NCI-H82 treated with DMSO at 0.1 percent for 48 hours (cell line): ENCODE data around the gene DZIP3.

Experiments used
- DNase-seq: peaks from one replicate; lab custom pipeline; 2025; ENCODE audit not compliant: unreplicated experiment; lab: John Stamatoyannopoulos, UW

DZIP3 gene, protein sequence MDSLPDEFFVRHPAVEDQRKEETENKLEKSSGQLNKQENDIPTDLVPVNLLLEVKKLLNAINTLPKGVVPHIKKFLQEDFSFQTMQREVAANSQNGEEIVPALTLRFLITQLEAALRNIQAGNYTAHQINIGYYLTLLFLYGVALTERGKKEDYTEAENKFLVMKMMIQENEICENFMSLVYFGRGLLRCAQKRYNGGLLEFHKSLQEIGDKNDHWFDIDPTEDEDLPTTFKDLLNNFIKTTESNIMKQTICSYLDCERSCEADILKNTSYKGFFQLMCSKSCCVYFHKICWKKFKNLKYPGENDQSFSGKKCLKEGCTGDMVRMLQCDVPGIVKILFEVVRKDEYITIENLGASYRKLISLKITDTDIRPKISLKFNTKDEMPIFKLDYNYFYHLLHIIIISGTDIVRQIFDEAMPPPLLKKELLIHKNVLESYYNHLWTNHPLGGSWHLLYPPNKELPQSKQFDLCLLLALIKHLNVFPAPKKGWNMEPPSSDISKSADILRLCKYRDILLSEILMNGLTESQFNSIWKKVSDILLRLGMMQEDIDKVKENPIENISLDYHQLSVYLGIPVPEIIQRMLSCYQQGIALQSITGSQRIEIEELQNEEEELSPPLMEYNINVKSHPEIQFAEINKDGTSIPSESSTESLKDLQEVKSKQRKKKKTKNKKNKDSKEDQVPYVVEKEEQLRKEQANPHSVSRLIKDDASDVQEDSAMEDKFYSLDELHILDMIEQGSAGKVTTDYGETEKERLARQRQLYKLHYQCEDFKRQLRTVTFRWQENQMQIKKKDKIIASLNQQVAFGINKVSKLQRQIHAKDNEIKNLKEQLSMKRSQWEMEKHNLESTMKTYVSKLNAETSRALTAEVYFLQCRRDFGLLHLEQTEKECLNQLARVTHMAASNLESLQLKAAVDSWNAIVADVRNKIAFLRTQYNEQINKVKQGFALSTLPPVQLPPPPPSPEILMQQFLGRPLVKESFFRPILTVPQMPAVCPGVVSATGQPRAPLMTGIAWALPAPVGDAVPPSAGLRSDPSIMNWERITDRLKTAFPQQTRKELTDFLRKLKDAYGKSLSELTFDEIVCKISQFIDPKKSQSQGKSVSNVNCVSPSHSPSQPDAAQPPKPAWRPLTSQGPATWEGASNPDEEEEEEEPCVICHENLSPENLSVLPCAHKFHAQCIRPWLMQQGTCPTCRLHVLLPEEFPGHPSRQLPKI

DNA sequence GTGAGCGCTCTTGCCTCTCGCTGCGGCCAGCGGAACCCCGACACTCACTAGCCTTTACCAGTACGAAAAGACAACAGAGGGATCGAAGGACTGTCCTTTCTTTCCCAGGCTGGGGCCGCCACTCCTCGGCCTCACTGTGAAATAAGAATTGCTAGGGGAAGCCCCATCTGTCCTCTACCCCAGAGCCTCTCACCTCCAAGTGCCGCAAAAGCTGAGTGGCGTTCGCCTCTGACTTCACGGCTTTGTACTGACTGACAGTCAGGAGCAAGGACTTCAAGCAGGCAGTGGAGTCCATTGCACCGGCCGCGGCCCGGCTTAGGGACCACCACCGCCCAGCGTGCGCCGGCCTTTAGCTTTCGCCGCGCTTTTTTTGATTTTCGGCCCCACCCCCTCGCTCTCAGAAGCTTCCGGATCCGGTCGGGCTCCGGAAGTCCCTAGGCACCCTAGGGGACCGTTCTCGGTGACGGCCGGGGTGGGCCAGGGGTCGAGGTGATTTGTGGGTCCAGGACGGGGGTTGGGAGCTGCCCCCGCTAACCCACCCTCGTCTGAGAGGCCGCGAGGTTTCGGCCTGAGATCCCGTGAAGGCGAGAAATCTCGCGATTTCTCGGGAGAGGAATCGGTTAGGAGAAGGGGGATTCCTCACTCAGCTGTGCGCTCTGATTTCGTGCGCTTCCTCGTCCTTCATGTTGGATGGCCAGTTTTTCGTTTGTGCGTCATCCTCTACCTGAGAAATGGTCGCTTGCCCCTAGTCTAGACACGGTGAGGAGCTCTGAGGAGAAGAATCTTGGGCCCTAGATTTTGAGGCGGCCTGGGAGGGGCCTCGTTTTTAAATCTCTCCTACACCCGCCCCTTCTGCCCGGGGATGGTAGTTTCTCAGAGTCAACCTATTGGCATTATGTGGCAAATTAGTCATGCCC, at the start of gene DZIP3, which contains the start of gene CIP2A:
Gene DZIP3, plus strand, starts transcription at position 642 of the 917 bp plus-strand sequence. CDS start 15,685 bp downstream, outside the sequence.
Gene CIP2A, minus strand, starts transcription at position 358 of the 917 bp plus-strand sequence. Its CDS starts 63 bp downstream, at position 295.
- DNase-seq: peak; percentile 86

DNA sequence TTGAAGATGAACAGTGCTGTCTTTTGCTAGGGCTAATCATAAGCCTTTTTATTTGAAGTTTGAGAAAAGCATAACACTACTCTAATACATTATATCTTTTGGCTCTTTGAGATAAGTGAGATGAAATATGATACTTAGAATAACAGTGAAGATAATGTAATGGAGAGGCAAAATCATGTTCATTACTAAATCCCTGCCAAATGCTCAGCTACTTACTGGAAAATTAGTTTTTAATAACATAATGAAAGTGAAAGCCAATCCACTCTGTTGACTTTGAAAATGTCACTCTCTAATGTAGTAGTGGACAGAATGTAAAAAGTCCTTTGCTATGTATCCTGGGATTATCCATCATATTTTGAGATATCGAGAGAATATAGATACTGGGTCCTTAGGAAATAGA, 43.3 kb upstream of the DZIP3 start:
- DNase-seq: no peak

DNA sequence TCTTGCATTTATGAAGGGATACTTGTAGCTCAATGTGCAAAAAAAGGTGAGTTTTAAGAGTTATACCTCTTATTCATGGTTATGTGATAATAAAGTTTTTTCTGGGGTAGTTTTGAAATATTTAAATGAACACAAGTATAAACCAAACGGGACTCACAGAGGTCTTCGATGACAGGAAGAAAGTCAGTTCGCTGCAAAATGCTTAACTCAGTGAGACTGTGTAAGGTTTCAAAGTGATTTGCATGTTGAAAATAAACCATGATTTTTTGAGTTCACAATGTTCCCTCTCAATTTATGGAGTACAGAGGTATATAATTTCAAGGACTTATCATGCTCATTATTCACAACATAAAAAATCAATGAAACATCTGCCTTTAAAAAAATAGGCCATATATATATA, 42.8 kb upstream of the DZIP3 start:
- no peak for DNase-seq

DNA sequence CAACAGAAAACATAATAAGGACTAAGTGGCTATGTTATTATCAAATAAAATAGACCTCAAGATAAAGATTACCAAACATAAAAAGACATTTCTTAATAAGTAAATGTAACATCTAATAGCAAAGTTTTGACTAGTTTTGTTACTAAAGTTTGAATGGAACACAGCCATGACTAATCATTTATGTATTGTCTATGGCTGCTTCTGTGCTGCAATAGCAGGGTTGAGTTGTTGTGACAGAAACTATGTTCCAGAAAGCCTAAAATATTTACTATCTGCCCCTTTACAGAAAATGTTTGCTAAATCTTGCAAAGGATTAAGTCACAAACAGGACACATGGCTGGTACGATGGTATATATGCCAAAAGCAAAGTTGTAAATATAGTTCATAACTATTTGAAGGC, 41.2 kb upstream of the DZIP3 start:
- no peak for DNase-seq

DNA sequence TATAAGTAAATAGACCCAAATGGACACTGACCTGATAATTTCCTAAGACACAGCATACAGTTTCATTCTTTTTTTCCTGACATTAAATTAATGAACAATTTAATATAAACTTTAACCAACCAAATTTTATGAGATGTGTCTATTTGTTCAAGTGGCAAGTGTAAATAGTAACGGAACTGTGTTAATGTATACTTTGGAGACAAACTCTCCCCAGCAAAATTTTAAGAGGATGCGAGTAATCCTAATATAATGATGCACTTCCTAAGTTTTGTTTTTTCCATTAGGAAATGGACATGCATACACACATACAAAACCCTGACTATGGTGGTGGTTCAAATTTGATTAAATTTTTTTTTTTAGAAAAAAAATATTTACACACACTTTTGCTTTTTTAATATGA, 40.6 kb upstream of the DZIP3 start:
- no peak for DNase-seq

DNA sequence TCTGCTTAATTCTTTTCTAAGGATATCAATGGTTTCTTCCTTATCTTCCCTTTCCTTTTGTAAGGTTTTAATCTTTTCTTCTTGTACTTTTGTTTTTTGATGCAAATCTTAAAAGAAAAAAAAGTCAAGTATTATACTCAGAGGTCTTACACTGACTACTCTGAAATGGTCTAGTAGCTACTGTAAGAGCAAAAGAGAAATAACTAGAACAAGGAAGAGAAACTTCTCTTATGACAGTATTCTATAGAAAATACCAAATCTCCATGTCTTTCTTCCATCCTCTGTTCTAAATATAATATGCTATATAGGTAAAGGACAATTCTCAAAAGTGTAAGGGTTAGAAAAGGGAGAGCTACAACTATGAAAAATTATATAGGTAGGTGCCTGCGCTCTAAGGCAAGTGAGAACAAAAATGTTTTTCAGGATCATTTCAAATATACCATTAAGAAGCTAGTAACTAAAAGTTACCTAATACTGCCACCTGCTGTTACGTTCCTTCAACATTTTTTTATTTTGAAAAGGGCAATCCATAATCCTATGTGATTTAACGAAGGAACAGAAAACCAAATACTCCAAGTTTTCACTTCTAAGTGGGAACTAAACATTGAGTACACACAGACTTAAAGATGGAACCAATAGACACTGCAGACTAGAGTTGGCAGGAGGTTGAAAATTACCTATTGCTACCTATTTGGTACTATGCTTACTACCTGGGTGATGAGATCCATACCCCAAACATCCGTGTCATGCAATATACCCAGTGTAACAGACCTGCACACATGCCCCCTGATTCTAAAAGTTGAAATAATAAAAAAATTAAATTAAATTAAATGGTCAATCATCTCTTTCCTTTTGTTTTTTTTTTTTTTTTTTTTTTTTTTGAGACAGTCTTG, 37.0 kb upstream of the DZIP3 start:
- DNase-seq: peak; percentile 15

DNA sequence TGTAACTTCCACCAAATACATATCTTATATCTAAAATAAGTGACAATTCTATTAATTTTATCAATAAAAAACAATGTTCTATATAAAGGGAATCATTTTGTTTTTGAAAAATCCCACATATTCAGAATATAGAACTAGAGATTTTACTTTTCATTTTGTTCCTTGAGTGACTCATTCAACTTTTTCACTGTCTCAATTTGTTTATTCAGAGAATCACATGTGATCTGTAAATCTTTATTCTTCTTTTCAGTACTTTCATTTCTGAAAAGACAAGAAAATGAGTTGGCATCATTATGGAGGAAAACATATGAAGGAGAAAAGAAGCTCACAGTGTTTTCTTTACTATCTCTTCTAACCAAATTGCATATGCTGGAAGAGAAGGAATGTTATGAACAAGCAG, 35.3 kb upstream of the DZIP3 start:
- no peak for DNase-seq

DNA sequence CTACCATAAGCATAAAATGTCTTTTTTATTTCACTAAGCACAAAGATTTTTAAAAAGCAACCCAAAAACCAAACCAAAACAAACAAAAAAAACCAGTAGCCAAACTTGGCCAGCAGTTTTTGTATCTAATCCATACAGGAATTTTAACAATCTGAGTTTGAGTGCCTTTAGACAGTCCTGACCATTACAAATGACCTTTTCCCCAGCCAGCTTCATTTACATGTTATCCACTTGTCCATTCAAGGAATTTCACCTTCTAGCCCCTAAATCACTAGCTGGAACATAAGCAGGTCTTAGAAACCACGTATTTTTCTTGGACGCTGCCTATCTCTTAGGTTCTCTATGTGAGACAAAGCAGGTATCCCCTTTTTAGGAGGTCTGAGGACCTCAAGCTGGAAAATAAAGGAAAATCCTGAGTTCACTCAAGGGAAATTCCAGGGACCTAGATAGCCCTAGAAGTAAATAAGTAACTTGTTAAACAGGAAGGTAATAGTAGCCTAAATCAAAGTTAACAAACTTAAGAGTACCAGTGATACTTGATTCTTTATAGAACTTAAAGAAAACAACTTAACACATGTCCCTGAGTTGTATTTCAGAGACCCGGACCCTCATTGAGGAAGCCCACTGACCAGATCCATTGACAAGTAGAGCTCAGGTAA, 34.5 kb upstream of the DZIP3 start:
- no peak for DNase-seq

DNA sequence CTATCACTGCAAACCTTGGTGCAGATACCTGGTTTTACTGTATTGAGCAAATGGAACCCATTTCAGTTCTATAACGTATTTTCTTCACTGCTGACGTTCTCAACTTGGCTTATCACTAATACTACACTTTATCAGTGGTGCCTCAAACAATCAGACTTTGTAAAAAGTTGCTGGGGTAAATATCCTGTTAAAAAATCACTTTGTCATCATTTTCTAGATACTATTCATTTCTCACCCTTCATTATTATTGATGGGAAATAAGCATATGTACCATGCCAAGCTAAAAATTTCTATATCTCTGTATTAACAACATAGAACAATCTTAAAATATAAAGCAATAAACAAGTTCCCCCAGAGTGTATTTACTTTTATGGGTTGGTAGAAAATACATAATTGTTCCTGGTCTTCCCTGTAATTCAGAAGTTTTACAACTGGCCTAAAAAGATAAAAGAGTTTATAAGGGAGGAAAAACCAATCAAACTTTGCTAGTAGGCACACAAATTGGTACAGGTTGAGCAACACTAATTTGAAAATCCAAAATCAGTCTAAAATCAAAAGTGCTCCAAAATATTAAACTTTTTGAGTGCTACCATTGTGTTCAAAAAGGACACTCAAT, 33.4 kb upstream of the DZIP3 start:
- no peak for DNase-seq

DNA sequence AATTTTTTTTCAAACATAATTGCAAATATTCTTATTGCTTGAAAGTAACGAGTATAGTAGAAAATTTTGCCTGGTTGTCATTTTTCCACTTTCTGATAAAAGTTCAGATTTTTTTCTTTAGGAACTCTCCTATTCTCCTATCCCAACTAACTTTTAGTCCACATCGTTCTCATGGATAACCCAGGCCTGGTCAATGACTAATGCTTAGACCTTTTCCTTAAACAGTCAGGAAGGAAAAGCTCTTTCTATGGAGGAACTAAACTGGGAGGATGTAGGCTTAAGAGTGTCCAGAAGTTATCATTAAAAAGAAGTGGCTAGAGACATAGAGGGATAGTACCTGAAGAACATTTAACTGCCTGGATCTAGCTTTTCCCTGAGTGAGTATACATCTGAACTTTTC, 27.0 kb upstream of the DZIP3 start:
- DNase-seq: no peak

DNA sequence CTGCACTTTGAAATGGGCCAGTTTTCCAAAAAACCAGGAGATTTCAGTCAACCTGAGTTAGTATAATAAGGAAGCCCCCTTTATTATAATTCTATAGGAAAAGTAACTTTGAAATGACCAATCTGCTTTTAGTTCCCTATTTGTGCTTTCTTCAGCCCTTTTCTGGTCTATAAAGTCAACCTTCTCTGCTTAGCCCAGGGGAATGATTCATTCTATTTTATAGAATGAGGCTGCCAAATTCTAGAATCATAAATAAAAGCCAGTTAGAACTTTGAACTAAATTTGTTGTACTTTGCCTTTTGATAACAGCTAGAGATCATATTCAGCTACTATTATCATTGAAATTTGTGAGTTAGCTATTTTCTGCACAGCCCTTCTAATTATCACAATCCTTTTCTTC, 25.0 kb upstream of the DZIP3 start:
- DNase-seq: no peak

DNA sequence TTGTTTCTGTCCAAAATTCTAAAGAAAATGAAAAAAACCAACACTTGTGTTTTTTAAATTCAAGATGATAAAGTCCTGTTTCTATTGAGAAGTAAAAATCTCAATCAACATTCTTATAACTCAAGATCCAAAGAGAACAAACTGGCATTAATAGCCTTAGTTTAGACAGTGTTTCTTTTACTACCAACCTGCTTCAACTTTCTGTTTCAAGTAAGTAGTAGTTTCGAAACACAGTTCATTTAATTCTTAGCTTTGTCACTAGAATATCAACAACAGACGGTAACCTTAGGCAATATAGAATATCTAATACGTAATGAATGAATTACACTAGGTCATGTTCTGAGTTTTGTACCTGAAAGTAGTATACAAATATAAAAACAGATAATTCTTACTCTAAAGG, 24.0 kb upstream of the DZIP3 start:
- DNase-seq: no peak

DNA sequence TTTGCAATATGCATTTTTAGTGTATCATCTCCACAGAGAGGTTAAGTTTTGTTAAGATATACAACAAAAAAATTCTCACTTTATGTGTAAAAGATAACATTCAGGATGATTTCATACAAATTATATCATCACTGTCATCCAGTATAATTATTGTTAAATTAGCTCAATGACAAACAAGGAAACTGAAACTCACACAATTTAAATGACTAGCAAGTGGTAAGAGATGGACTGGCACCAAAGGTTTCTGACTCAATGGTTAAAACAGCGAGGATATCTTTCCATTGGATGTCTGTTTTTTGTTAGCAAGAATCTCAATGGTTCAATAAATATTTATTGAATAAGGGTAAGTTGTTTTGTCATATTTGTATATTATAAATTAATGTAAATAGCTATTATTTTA, 22.9 kb upstream of the DZIP3 start:
- no peak for DNase-seq

DNA sequence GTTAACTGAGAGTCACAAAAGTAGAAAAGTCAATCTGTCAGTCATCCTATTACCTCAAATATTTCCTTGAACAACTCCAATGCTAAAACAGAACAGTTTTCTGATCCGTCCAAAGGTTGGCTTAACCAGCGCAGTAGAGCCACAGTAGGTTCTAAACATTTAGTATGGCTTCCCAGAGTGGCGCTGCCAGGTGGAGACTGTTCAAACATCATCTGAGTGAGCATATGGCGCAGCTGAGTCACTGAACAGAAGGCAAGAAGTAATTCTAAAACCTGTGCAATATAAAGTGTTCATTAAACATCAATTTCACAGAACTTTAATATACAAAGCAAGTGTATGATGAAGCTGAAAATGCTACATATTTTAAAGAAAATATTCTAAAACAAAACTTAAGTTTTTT, 20.2 kb upstream of the DZIP3 start:
- DNase-seq: no peak

DNA sequence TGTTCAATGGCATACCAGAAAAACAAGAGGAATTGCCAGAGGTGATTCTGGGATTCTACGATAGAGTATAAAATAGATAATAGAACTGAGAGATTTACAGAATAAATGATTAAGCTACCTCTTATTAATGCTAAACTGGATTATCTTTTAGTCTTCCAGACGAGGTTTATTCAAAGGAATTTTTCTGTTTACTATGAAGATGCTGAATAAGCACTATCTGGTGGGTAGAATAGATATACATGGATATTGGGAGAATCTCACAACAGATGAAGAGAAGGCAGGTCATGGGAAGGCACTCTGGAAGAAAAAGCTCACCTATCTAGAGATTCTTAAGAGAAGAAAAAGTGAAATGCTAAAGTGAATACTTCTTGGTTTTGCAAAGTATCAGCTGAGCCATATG, 11.5 kb upstream of the DZIP3 start:
- DNase-seq: no peak

DNA sequence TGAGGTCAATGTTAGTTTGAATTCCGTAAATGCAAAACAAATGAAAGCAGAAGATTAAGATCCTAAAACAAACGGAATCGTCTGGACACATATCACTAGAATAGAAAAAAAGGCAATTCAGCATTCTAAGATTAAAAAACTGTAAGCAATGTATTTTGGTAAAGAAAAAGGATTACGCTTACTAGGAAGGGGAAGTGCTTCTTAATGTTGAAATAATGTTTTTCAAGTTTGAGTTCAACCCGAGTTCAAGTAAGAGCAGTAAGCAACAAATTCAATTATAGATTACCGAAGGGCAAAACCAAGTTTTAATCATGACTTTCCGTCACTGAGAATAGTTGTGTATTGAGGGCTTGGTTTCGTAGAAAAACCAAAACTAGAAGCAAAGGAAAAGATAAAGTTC, 921 bp upstream of the DZIP3 start:
- no peak for DNase-seq

DNA sequence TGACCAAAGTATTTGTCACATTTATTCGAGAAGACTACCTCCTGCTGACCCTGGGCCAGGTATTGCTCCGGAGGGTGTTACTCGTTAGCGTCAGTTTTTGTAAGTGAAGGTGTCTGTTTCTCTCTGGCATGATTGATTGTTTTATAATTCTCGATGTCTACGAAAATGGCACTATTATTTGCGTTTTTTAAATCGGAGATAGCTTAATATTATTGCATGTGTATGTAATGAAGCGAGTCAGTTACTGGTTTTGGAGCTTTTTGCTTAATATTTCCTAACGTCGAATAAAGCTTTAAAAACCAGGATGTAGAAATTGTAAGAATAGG, 439 bp downstream of the DZIP3 start:
- no peak for DNase-seq

DNA sequence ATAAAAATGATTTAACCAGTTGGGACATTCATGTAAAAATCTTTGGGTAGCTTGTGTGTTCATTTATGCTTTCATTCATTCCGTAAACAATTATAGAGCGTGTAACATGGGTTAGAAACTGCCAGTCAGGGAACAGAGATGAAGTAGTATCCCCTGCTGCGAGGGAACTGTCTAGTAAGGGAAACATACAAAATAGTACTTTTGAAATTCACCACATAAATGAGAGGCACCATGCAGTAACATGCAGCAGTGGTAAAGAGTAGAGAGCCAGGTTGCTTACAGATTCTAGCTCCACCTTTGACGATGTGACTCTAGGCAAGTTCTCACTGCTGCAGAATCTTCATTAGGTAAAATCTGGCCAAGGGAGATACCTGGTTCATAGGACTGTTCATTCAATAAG, 938 bp downstream of the DZIP3 start:
- no peak for DNase-seq

DNA sequence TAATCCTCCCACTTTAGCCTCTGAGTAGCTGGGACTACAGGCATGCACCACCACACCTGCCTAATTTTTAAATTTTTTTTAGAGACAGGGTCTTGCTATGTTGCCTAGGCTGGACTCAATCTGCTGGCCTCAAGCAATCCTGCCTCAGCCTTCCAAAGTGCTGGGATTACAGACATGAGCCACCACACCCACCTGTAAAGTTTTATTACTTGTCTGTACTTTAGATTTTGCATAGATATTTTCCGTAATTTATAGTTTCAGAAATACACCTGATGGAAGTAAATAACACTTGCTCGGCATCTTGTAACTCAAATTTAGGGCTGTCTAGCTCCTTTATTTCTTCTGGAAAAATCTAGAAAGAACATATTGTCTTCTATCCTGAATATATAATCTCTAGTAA, 5.8 kb downstream of the DZIP3 start:
- DNase-seq: no peak
